Coronary artery (tissue), 2 donors: ENCODE measurements around the gene MRPL45.

ENCODE experiments used
- DNase-seq: peaks from one replicate; pipeline ENCODE4 v3.0.0-alpha.2; 2017; ENCODE audit warnings: low spot score
- H3K27ac ChIP-seq, 2 donors: fragments of 200-600 bp; sonication (generic); one replicate each; pipeline ENCODE4 v1.5.1; 2016 to 2019
- H3K4me3 ChIP-seq: fragments of 200-600 bp; sonication (generic); 2 replicates; pipeline ENCODE4 v1.5.1; 2016; ENCODE audit warnings: mild to moderate bottlenecking, moderate library complexity
- TF ChIP-seq, protein P1 (sequence below): fragments of 200-600 bp; sonication (generic); IDR thresholded peaks from one replicate; pipeline ENCODE4 v1.5.1; 2019; ENCODE audit warnings: antibody characterized with exemption

Gene MRPL45

DNA sequence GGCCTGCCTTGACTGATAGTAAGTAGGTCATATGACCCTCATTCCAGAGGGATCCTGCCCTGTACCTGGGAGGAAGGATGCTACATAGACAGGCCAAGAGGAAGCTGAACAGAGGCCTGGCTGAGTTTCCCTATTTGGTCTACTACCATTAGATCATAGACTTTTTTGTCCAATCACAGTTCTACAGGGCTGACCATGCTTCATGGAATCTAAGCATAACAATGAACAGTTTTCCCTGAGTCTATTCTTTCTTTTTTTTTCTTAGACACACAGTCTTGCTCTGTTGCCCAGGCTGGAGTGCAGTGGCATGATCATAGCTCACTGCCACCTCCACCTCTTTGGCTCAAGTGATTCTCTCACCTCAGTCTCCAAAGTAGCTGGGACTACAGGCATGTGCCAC, 42.9 kb downstream of the MRPL45 start:
- no peak overlapping the region for H3K4me3 ChIP-seq
- no peak for DNase-seq
- no peak overlapping the region for H3K27ac ChIP-seq
- TF ChIP-seq, protein P1, sequence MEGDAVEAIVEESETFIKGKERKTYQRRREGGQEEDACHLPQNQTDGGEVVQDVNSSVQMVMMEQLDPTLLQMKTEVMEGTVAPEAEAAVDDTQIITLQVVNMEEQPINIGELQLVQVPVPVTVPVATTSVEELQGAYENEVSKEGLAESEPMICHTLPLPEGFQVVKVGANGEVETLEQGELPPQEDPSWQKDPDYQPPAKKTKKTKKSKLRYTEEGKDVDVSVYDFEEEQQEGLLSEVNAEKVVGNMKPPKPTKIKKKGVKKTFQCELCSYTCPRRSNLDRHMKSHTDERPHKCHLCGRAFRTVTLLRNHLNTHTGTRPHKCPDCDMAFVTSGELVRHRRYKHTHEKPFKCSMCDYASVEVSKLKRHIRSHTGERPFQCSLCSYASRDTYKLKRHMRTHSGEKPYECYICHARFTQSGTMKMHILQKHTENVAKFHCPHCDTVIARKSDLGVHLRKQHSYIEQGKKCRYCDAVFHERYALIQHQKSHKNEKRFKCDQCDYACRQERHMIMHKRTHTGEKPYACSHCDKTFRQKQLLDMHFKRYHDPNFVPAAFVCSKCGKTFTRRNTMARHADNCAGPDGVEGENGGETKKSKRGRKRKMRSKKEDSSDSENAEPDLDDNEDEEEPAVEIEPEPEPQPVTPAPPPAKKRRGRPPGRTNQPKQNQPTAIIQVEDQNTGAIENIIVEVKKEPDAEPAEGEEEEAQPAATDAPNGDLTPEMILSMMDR = no peak

DNA sequence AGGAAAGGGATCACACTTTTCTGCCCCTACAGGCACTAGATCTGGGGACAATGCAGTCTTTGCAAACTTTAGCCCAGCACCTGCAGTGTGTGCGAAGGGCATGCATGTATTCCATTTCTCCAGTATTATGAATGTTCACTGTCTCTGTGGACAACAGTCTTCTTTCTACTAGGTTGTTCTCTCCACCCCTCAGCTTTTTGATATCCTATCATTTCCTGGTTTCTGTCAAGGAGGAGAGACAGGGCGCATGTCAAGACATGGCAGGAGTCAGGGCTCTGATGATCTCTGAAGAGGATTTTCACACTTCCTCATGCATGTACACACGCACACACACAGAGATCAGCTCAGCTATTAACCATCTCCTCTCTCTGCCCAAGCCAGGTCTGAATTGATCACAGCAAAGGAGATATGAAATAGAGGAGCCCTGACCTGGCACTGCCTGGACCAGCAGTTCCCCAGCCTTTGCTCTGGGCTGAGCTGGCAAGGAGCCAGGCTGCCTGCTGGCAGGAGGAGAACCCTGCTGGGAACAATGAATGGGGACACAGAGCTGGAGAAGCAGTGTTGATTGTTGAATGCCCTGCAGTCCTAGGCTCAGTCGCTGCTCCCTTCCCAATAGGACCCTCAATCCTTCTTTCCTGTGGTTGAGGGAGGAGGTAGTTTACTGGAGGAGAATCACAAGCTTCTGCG, 44.2 kb downstream of the MRPL45 start:
- Histone ChIP-seq H3K27ac (no peak overlapping the region), H3K4me3 (no peak overlapping the region)
- TF ChIP-seq, protein P1 = no peak
- no peak for DNase-seq

DNA sequence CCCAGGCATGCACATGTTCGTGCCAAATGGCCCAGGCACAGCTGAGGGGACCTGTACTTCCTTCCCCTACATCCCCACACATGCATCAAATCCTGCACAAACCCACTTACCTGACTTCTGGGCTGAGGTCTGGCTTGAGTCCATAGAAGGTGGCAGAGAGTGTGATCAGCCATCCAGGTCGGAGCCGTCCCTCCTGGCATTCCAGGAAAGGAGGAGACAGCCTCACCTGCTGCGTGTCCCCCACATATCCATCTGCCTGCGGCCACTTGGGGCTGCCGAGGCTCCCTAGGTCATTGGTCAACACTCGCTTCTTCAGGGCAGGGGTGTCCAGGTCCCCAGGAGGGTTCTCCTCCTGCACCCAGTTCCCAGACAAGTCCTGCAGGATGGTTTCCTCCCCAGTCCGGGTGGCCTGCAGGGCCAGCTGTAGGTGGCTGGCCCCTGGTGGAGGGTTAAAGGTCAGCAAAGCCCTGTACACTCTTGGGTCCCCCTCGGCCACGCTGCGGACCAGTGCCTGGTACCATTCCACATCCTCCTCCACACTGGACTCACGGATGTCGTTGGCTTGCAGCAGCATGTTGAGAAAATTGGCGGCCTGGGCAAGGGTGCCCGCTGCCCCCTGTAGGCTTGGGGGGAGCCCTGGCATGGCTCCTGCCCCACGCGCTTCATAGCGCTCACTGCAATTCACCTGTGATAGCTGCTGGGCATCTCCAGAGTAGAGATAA, 46.1 kb downstream of the MRPL45 start:
- no peak for DNase-seq
- no peak overlapping the region for H3K27ac ChIP-seq
- TF ChIP-seq, protein P1 = no peak
- H3K4me3 ChIP-seq = no peak overlapping the region

DNA sequence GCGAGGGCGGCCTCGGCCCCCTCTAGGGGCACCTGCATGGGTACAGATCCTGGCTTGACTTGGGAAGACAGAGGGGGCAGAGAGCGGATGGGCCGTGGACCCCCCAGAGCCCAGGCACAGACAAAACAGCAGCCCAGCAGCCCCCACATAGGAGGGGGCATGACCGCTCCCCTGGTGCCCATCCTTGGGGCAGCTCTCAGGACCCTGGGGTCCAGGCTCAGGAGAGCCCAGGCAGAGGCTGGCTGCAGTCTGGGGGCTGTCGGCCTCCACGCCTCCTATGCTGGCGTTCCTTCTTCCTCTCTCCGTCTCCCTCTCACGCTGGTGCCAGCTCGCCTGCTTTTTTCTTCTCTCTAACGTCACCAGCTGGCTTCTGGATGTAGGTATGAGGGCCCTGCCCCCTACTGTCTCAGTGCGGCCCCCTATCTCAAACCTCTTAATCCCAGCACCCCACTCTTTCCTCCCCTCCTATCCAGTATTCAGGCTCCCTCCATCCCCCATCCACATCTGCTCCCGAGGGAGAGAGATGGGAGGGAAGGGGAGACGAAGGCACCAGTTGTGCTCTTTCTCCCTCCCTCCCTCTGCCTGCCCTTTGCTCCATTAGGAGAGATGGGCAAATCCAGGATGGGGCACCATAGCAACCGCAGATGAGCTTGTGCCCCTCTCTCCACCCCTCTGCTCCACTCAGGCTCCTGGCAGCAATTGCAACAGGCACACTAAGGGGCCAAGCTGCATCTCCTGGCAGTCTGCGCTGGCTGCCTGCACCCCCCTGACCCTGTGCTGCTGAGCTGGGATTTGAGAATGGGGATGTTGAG, 46.8 kb downstream of the MRPL45 start, which contains the start of gene GPR179:
Gene GPR179 (minus strand): TSS at position 349 of the 812 bp plus-strand sequence. CDS start 167 bp downstream, at position 182.
- H3K4me3 ChIP-seq = no peak within 1 kb of the TSS
- DNase-seq = no peak
- TF ChIP-seq, protein P1 = no peak
- no peak within 1 kb of the TSS for H3K27ac ChIP-seq

DNA sequence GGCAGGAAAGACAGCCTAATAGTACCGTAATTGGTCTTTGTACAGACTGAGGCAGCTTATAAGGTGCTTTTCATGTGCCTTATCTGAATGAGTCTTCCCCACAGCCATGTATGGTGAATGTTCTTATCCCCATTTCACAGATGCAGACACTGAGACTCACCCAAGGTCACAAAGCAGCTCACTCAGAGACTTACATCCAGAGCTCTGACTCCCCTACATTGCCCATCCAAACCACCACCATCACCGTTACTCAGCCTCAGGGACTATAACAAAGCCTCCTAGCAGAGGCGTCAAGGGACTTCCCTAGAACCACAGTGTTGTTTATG, 47.4 kb downstream of the MRPL45 start:
- TF ChIP-seq, protein P1 = no peak

DNA sequence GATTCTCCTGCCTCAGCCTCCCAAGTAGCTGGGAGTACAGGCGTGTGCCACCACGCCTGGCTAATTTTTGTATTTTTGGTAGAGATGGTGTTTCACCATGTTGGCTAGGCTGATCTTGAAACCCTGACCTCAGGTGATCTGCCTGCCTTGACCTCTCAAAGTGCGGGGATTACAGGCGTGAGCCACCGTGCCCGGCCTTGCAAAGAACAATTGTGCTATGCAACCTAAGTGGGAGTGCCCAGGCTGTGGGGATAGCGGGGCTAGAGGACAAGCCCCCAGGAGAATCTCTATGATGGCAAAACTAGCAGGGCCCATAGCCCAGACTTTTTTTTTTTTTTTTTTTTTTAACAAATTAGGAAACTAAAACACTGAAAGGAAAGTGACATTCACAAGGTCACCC, 48.8 kb downstream of the MRPL45 start:
- no peak for DNase-seq
- no peak overlapping the region for H3K27ac ChIP-seq
- TF ChIP-seq, protein P1 = no peak
- H3K4me3 ChIP-seq = no peak overlapping the region

More for the DNA sequence above, 47.4 kb downstream of the MRPL45 start:
- DNase-seq = no peak
- no peak overlapping the region for H3K27ac ChIP-seq
- no peak overlapping the region for H3K4me3 ChIP-seq
